ENCODE results near the gene IL20. TPM values are rescaled to one million over a fixed set of nuclear protein-coding genes. Genes with fewer than 3 reads are reported as not detected.

Gene IL20
- total RNA-seq, 1 donor from 2014 or later, result not detected

DNA sequence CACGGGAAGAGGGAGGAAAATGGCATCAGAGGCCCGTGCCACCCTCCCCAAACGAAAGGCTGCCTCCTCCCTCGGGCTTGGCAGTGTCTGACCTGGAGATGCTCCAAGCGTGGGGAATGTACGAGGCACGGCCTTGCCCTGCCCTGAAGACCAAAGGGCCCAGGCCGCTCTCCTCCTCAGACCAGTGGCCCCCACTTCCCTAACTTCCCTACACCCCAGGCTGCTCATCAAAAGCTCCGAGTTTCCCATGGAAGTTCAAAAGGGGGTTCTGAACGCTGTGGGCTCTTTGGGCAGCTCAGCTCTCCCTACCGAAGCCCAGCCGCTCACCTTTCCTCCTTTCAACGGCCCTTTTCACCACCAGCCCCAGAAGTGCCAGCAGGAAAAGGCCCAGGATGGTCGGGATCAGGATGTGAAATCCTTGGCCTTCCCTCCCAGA is 44.5 kb downstream of the IL20 start:
- no peaks in the 10 kb centered on the region for H3K79me2 ChIP-seq (ENCODE audit: low read depth)

DNA sequence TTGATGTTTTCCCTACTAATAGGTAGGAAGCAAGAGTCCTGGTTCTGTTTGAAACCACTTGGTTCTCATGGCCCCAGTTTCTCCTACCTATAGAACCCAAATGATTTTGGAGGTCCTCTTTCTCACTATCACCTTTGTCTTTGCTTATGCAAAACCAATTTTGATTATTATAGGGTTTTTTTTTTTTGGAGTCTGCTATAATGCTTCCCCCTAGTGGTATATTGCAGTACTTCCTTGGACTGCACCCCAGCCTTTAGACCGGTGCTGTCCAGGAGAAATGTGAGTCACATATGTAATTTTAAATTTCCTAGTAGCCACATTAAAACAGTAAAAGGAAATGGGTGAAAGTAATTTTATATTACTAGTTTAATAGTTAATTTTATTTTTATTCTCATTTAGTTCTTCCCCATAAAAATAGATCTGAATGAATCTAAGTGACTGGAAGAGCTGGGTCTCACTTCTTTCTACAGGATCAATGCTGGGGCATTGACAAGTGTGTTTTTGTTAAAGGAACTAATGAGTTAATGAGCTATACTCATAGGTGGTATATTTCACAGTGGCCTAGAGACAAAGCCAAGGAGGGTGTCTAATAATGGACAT is 45.7 kb downstream of the IL20 start:
- Histone ChIP-seq H3K4me1 (peaks cover 4% of the 10 kb centered on the region), H4K20me1 (ENCODE audit: low read depth) (peaks cover 3% of the 10 kb centered on the region), H3K79me2 (ENCODE audit: low read depth) (no peaks in the 10 kb centered on the region), H3K27me3 (peaks cover 62% of the 10 kb centered on the region), H3K4me3 (no peak overlapping the region), H2AFZ (replicated peaks) (no peak overlapping the region), H3K27ac (no peak overlapping the region), H3K4me2 (no peak overlapping the region), H3K36me3 (no peaks in the 10 kb centered on the region), H3K9ac (no peak overlapping the region), H3F3A (ENCODE audit: low read depth) (peaks cover 10% of the 10 kb centered on the region), H3K9me3 (ENCODE audit: low read depth) (no peaks in the 10 kb centered on the region)
- Mint-ChIP-seq H3K27me3 (ENCODE audit: insufficient read depth, low read depth) (peaks cover 40% of the 10 kb centered on the region), H3K27ac (no peak overlapping the region), H3K4me3 (no peak overlapping the region), H3K4me1 (peaks cover 3% of the 10 kb centered on the region), H3K36me3 (no peaks in the 10 kb centered on the region), H3K9me3 (no peaks in the 10 kb centered on the region)
- TF ChIP-seq EZH2phosphoT487 (IDR thresholded peaks at IDR 0.05), result no peak
- TF ChIP-seq, protein P1, sequence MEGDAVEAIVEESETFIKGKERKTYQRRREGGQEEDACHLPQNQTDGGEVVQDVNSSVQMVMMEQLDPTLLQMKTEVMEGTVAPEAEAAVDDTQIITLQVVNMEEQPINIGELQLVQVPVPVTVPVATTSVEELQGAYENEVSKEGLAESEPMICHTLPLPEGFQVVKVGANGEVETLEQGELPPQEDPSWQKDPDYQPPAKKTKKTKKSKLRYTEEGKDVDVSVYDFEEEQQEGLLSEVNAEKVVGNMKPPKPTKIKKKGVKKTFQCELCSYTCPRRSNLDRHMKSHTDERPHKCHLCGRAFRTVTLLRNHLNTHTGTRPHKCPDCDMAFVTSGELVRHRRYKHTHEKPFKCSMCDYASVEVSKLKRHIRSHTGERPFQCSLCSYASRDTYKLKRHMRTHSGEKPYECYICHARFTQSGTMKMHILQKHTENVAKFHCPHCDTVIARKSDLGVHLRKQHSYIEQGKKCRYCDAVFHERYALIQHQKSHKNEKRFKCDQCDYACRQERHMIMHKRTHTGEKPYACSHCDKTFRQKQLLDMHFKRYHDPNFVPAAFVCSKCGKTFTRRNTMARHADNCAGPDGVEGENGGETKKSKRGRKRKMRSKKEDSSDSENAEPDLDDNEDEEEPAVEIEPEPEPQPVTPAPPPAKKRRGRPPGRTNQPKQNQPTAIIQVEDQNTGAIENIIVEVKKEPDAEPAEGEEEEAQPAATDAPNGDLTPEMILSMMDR (IDR thresholded peaks at IDR 0.05), result peak; percentile 82
- TF ChIP-seq EZH2 (IDR thresholded peaks at IDR 0.05), result no peak
- DNase-seq (ENCODE audit: low spot score), result peak; percentile 61

More for the DNA sequence above, 44.5 kb downstream of the IL20 start:
- peaks cover 3% of the 10 kb centered on the region for H4K20me1 ChIP-seq (ENCODE audit: low read depth)
- H3K27me3 ChIP-seq, result peaks cover 65% of the 10 kb centered on the region
- peaks cover 4% of the 10 kb centered on the region for H3K4me1 ChIP-seq
- TF ChIP-seq, protein P1 (IDR thresholded peaks at IDR 0.05), result no peak
- TF ChIP-seq EZH2phosphoT487 (IDR thresholded peaks at IDR 0.05), result peak; percentile 63
- Mint-ChIP-seq H3K36me3 (no peaks in the 10 kb centered on the region), H3K27me3 (ENCODE audit: insufficient read depth, low read depth) (peaks cover 36% of the 10 kb centered on the region), H3K4me1 (peaks cover 3% of the 10 kb centered on the region), H3K4me3 (peak overlapping the region; percentile 69), H3K9me3 (no peaks in the 10 kb centered on the region), H3K27ac (no peak overlapping the region)
- peak; percentile 14 for DNase-seq (ENCODE audit: low spot score)
- peak overlapping the region; percentile 95 for H3K4me2 ChIP-seq
- peaks cover 10% of the 10 kb centered on the region for H3F3A ChIP-seq (ENCODE audit: low read depth)
- no peaks in the 10 kb centered on the region for H3K36me3 ChIP-seq
- peak overlapping the region; percentile 59 for H3K4me3 ChIP-seq
- H3K27ac ChIP-seq, result no peak overlapping the region
- H3K9ac ChIP-seq, result no peak overlapping the region
- no peaks in the 10 kb centered on the region for H3K9me3 ChIP-seq (ENCODE audit: low read depth)
- peak overlapping the region; percentile 96 for H2AFZ ChIP-seq (replicated peaks)

DNA sequence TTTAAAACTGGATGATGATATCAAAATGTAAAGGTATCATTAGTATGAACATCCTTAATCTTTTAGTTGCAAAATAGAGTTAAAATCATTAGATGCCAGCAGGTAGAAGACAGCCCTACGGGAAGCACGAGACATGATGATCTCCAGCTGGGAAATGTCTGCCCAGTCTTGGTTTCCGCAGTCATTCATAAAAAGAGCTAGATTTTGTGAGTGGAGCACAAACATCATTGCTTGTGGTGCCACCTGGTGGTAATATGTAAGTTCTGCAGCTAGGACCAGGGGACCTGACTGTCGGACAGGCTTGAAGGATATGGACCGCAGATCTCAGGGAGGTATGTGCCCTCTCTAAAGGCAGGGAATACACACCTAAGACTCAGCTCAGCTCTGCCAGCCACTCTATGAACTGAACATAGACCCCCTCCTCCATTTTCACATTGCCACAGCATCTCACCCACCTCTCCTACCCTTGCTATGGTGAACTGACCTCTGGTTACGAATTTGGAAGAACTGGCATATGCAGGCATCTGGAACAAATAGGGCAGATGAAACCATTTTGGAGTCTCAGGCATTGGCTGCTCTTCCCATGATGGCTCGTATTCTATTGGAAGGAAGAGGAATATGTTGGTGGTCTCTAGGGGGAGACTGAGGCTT is 47.1 kb downstream of the IL20 start:
- Histone ChIP-seq H3K36me3 (no peaks in the 10 kb centered on the region), H3K9me3 (ENCODE audit: low read depth) (no peaks in the 10 kb centered on the region), H3K27me3 (peaks cover 56% of the 10 kb centered on the region), H3K27ac (no peak overlapping the region), H3F3A (ENCODE audit: low read depth) (peaks cover 10% of the 10 kb centered on the region), H3K4me3 (no peak overlapping the region), H4K20me1 (ENCODE audit: low read depth) (peaks cover 3% of the 10 kb centered on the region), H3K4me1 (peaks cover 4% of the 10 kb centered on the region), H3K79me2 (ENCODE audit: low read depth) (no peaks in the 10 kb centered on the region), H3K4me2 (no peak overlapping the region), H2AFZ (replicated peaks) (no peak overlapping the region), H3K9ac (no peak overlapping the region)
- Mint-ChIP-seq H3K27ac (no peak overlapping the region), H3K27me3 (ENCODE audit: insufficient read depth, low read depth) (peaks cover 40% of the 10 kb centered on the region), H3K36me3 (no peaks in the 10 kb centered on the region), H3K4me1 (peaks cover 3% of the 10 kb centered on the region), H3K4me3 (no peak overlapping the region), H3K9me3 (no peaks in the 10 kb centered on the region)
- TF ChIP-seq, protein P1 (IDR thresholded peaks at IDR 0.05), result peak; percentile 80
- TF ChIP-seq EZH2 (IDR thresholded peaks at IDR 0.05), result no peak
- peak; percentile 82 for DNase-seq (ENCODE audit: low spot score)
